GM18517 (cell line): ENCODE data around the gene SVIL.
"Not testable (repeated sequence)": the region's sequence is repeated elsewhere in the genome, so short reads cannot be mapped to it uniquely, and the experiment has no call there.

Experiments
- ATAC-seq: cut with Tn5 transposase; IDR thresholded peaks from one replicate; pipeline ENCODE4 v1.9.1; 2021; ENCODE audit warnings: mild to moderate bottlenecking, moderate library complexity; ENCODE audit not compliant: unreplicated experiment

The SVIL gene

GRCh38 chr10:29623797-29624196 is 11.0 kb downstream of the SVIL start:
- no peak for ATAC-seq

- ATAC-seq: no peak
Observed at GRCh38 chr10:29622382-29622922, 12.3 kb downstream of the SVIL start.

- ATAC-seq: no peak
Observed at GRCh38 chr10:29621161-29621560, 13.6 kb downstream of the SVIL start.

- no peak for ATAC-seq
Observed at GRCh38 chr10:29620112-29620690, 14.6 kb downstream of the SVIL start.

GRCh38 chr10:29619241-29619669 is 15.5 kb downstream of the SVIL start:
- no peak for ATAC-seq

- ATAC-seq: no peak
Observed at GRCh38 chr10:29618341-29619171, 16.2 kb downstream of the SVIL start.

- no peak for ATAC-seq
Observed at GRCh38 chr10:29617880-29618340, 16.9 kb downstream of the SVIL start.

GRCh38 chr10:29616542-29616941 is 18.2 kb downstream of the SVIL start:
- no peak for ATAC-seq

GRCh38 chr10:29615195-29615594 is 19.6 kb downstream of the SVIL start:
- ATAC-seq: no peak

GRCh38 chr10:29614289-29614688 is 20.5 kb downstream of the SVIL start:
- ATAC-seq: not testable (repeated sequence)

- ATAC-seq: no peak
Observed at GRCh38 chr10:29613791-29614190, 21.0 kb downstream of the SVIL start.

GRCh38 chr10:29613196-29613595 is 21.6 kb downstream of the SVIL start:
- no peak for ATAC-seq

GRCh38 chr10:29612657-29613056 is 22.1 kb downstream of the SVIL start:
- ATAC-seq: no peak

- ATAC-seq: no peak
Observed at GRCh38 chr10:29611781-29612381, 22.9 kb downstream of the SVIL start.

- ATAC-seq: no peak
Observed at GRCh38 chr10:29610876-29611647, 23.7 kb downstream of the SVIL start.

GRCh38 chr10:29610331-29610730 is 24.4 kb downstream of the SVIL start:
- not testable (repeated sequence) for ATAC-seq

- ATAC-seq: no peak
Observed at GRCh38 chr10:29609696-29610095, 25.1 kb downstream of the SVIL start.

GRCh38 chr10:29608476-29609301 is 26.1 kb downstream of the SVIL start:
- ATAC-seq: no peak

GRCh38 chr10:29608062-29608461 is 26.7 kb downstream of the SVIL start:
- no peak for ATAC-seq

GRCh38 chr10:29607576-29607975 is 27.2 kb downstream of the SVIL start:
- ATAC-seq: no peak
